ENCODE data around the gene IPO11.
"Not testable (repeated sequence)": the region's sequence is repeated elsewhere in the genome, so short reads cannot be mapped to it uniquely, and the experiment has no call there.

Gene IPO11

GRCh38 chr5:62653001-62653863, 240.7 kb downstream of the IPO11 start:
- Histone ChIP-seq H3K9ac (ENCODE audit: low read depth, low read length) (no peak overlapping the region), H3K9me3 (ENCODE audit: control insufficient read depth, insufficient read depth, low read length) (peaks cover 9% of the 10 kb centered on the region; the same call in 1 of the 2 replicates), H3K36me3 (ENCODE audit: insufficient read depth, low read length) (peaks cover 5% of the 10 kb centered on the region; the same call in 1 of the 2 replicates), H3K4me1 (ENCODE audit: insufficient read depth, low read length) (peaks cover 10% of the 10 kb centered on the region; the same call in 1 of the 2 replicates)

- Histone ChIP-seq H3K36me3 (ENCODE audit: insufficient read depth, low read length) (peaks cover 5% of the 10 kb centered on the region; the same call in 1 of the 2 replicates), H3K9ac (ENCODE audit: low read depth, low read length) (no peak overlapping the region), H3K9me3 (ENCODE audit: control insufficient read depth, insufficient read depth, low read length) (peaks cover 9% of the 10 kb centered on the region; the same call in 1 of the 2 replicates), H3K4me1 (ENCODE audit: insufficient read depth, low read length) (peaks cover 10% of the 10 kb centered on the region; the same call in 1 of the 2 replicates)
Observed at GRCh38 chr5:62653864-62654575, 241.5 kb downstream of the IPO11 start.

- not testable (repeated sequence) for H3K9me3 ChIP-seq (ENCODE audit: control insufficient read depth, insufficient read depth, low read length); H3K36me3 ChIP-seq (ENCODE audit: insufficient read depth, low read length); H3K9ac ChIP-seq (ENCODE audit: low read depth, low read length); H3K4me1 ChIP-seq (ENCODE audit: insufficient read depth, low read length)
Observed at GRCh38 chr5:62657772-62658171, 245.2 kb downstream of the IPO11 start.

GRCh38 chr5:62661126-62661525, 248.6 kb downstream of the IPO11 start:
- Histone ChIP-seq H3K4me1 (ENCODE audit: insufficient read depth, low read length) (no peaks in the 10 kb centered on the region), H3K9me3 (ENCODE audit: control insufficient read depth, insufficient read depth, low read length) (no peaks in the 10 kb centered on the region), H3K36me3 (ENCODE audit: insufficient read depth, low read length) (no peaks in the 10 kb centered on the region), H3K9ac (ENCODE audit: low read depth, low read length) (no peak overlapping the region)

- Histone ChIP-seq H3K9ac (ENCODE audit: low read depth, low read length) (no peak overlapping the region), H3K9me3 (ENCODE audit: control insufficient read depth, insufficient read depth, low read length) (no peaks in the 10 kb centered on the region), H3K36me3 (ENCODE audit: insufficient read depth, low read length) (no peaks in the 10 kb centered on the region), H3K4me1 (ENCODE audit: insufficient read depth, low read length) (no peaks in the 10 kb centered on the region)
Observed at GRCh38 chr5:62662521-62662920, 250.0 kb downstream of the IPO11 start.

GRCh38 chr5:62671479-62671878, 258.9 kb downstream of the IPO11 start:
- Histone ChIP-seq H3K9ac (ENCODE audit: low read depth, low read length) (no peak overlapping the region), H3K36me3 (ENCODE audit: insufficient read depth, low read length) (no peaks in the 10 kb centered on the region), H3K4me1 (ENCODE audit: insufficient read depth, low read length) (no peaks in the 10 kb centered on the region), H3K9me3 (ENCODE audit: control insufficient read depth, insufficient read depth, low read length) (no peaks in the 10 kb centered on the region)

- not testable (repeated sequence) for H3K9ac ChIP-seq (ENCODE audit: low read depth, low read length); H3K9me3 ChIP-seq (ENCODE audit: control insufficient read depth, insufficient read depth, low read length); H3K4me1 ChIP-seq (ENCODE audit: insufficient read depth, low read length); H3K36me3 ChIP-seq (ENCODE audit: insufficient read depth, low read length)
Observed at GRCh38 chr5:62676596-62676995, 264.0 kb downstream of the IPO11 start.
